ENCODE data around the gene SIGLEC8.
"Not testable (repeated sequence)": the region's sequence is repeated elsewhere in the genome, so short reads cannot be mapped to it uniquely, and the experiment has no call there.

SIGLEC8 gene

GRCh38 chr19:51472607-51473006 lies 14.4 kb upstream of the SIGLEC8 start:
- DNase-seq: no peak

GRCh38 chr19:51471527-51471926 lies 13.3 kb upstream of the SIGLEC8 start:
- no peak for DNase-seq

- DNase-seq: no peak
Measured at GRCh38 chr19:51470966-51471365, 12.7 kb upstream of the SIGLEC8 start.

- no peak for DNase-seq
Measured at GRCh38 chr19:51469629-51470028, 11.4 kb upstream of the SIGLEC8 start.

- no peak for DNase-seq
Measured at GRCh38 chr19:51469162-51469561, 10.9 kb upstream of the SIGLEC8 start.

- no peak for DNase-seq
Measured at GRCh38 chr19:51468545-51468920, 10.3 kb upstream of the SIGLEC8 start.

GRCh38 chr19:51467864-51468544 lies 9.8 kb upstream of the SIGLEC8 start:
- DNase-seq: no peak

- DNase-seq: no peak
Measured at GRCh38 chr19:51466723-51467122, 8.5 kb upstream of the SIGLEC8 start.

- DNase-seq: not testable (repeated sequence)
Measured at GRCh38 chr19:51463976-51464581, 5.8 kb upstream of the SIGLEC8 start.

GRCh38 chr19:51462681-51463080 lies 4.4 kb upstream of the SIGLEC8 start:
- no peak for DNase-seq

GRCh38 chr19:51462276-51462675 lies 4.0 kb upstream of the SIGLEC8 start:
- no peak for DNase-seq

GRCh38 chr19:51461723-51462161 lies 3.5 kb upstream of the SIGLEC8 start:
- DNase-seq: peak in 6 of 14 donors; percentile 6 to 46 (median 30)

GRCh38 chr19:51460164-51460992 lies 2.1 kb upstream of the SIGLEC8 start:
- DNase-seq: no peak

GRCh38 chr19:51458899-51459505 lies 748 bp upstream of the SIGLEC8 start:
- DNase-seq: no peak

- DNase-seq: no peak
Measured at GRCh38 chr19:51457351-51458013, 772 bp downstream of the SIGLEC8 start.

GRCh38 chr19:51456541-51457290 lies 1.5 kb downstream of the SIGLEC8 start:
- DNase-seq: peak in 1 of 14 donors; percentile 26

- no peak for DNase-seq
Measured at GRCh38 chr19:51450730-51451307, 7.4 kb downstream of the SIGLEC8 start.

GRCh38 chr19:51448411-51449016 lies 9.7 kb downstream of the SIGLEC8 start:
- no peak for DNase-seq

- no peak for DNase-seq
Measured at GRCh38 chr19:51448011-51448410, 10.2 kb downstream of the SIGLEC8 start.

GRCh38 chr19:51447510-51447909 lies 10.7 kb downstream of the SIGLEC8 start:
- not testable (repeated sequence) for DNase-seq
